ENCODE data around the gene IL17RA.
"Not testable (repeated sequence)": the region's sequence is repeated elsewhere in the genome, so short reads cannot be mapped to it uniquely, and the experiment has no call there.

IL17RA gene, protein sequence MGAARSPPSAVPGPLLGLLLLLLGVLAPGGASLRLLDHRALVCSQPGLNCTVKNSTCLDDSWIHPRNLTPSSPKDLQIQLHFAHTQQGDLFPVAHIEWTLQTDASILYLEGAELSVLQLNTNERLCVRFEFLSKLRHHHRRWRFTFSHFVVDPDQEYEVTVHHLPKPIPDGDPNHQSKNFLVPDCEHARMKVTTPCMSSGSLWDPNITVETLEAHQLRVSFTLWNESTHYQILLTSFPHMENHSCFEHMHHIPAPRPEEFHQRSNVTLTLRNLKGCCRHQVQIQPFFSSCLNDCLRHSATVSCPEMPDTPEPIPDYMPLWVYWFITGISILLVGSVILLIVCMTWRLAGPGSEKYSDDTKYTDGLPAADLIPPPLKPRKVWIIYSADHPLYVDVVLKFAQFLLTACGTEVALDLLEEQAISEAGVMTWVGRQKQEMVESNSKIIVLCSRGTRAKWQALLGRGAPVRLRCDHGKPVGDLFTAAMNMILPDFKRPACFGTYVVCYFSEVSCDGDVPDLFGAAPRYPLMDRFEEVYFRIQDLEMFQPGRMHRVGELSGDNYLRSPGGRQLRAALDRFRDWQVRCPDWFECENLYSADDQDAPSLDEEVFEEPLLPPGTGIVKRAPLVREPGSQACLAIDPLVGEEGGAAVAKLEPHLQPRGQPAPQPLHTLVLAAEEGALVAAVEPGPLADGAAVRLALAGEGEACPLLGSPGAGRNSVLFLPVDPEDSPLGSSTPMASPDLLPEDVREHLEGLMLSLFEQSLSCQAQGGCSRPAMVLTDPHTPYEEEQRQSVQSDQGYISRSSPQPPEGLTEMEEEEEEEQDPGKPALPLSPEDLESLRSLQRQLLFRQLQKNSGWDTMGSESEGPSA

DNA sequence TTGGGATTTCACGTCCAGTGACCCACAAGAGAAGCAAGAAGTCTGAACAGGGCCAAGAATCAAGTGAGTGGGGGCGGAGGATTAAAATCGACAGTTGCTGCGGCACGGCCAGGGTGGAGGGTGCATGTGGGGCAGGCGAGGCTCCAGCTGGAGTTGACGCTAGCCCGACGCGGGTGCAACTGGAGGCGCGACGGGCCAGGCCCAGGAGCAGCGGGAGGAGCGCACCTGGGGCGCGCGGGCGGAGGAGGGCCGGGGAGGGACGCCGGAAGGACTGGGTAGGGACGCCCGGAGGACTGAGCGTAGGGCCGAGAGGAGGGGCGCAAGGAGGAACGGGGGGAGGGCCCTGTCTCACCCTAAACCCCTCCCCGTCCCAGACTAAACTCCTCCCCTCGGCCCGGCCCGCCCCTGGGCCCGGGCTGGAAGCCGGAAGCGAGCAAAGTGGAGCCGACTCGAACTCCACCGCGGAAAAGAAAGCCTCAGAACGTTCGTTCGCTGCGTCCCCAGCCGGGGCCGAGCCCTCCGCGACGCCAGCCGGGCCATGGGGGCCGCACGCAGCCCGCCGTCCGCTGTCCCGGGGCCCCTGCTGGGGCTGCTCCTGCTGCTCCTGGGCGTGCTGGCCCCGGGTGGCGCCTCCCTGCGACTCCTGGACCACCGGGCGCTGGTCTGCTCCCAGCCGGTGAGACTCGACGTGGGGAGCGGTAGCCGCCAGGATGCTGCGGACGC, at the start of gene IL17RA:
Gene IL17RA, plus strand, starts transcription at position 447 of the 723 bp plus-strand sequence. Its CDS starts 92 bp downstream, at position 539.
- Mint-ChIP-seq H3K27ac (peak within 1 kb of the TSS; percentile 82), H3K36me3 (ENCODE audit: low read depth) (peaks cover 8% of the 10 kb centered on the region), H3K4me3 (peak within 1 kb of the TSS; percentile 88), H3K27me3 (no peaks in the 10 kb centered on the region), H3K4me1 (ENCODE audit: low read depth) (peaks cover 51% of the 10 kb centered on the region), H3K9me3 (no peaks in the 10 kb centered on the region)

DNA sequence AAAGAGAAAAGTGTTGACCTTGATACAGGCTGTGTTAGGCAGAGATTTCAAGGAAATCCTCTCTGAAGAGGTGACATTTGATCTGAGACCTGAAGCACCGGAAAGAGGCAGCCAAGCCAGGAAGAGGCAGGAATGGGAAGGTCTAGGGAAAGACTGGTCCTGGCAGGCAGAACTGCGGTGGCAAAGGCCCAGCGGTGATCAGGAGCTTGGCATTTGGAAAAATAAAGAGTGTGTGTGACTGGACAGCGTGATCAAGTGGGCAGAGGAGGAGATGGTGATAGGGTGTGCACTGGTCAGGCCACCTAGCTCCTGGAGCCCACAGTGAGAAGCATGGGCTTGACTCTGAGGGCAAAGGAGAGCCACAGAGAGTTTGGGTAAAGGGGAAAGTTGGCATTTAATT, 49.6 kb upstream of the IL17RA start:
- Mint-ChIP-seq H3K4me1 (ENCODE audit: low read depth) (peaks cover 7% of the 10 kb centered on the region), H3K27me3 (peaks cover 22% of the 10 kb centered on the region), H3K4me3 (peak overlapping the region; percentile 35), H3K36me3 (ENCODE audit: low read depth) (no peaks in the 10 kb centered on the region), H3K27ac (no peak overlapping the region), H3K9me3 (no peaks in the 10 kb centered on the region)

DNA sequence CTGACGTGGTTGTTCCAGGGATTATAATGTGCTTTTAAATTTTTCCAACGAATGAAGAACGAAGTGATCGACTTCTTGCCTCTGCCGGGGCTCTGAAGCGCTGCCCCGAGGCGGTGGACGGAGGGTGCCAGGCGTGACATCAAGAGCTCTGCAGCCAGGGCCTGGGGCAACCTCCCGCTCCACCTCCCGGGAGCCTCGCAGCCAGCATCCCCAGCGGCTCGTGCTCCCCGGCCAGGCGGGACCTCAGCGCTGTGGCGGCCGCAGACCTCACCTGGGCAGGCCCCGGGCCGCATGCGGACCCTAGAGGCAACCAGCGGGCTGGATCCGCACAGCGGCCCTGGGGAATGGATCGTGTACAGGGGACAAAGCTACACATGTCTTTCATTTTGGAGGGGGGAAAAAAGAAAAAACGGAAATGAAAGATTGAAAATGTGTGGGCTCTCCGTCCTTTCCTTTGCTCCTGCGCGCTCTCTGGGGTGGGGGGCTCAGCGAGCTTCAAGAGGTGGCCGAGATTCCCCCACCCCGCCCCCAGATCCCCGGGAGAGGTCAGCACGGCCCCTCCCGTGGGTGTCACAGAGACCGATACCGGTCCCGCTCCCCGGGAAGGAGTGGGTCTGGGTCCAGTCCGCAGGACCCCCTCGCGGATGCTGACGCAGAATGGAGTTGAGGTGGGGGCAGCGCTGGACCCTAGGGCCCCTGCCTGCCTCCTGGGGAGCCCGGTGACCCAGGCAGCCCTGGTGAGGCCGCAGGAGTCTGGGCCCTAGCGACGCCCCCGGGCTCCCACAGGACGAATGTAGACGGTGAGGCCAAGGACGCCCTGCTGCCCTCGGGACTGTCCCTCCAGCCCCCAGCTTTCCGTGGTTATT, 48.6 kb upstream of the IL17RA start:
- H3K27ac Mint-ChIP-seq; H3K4me1 Mint-ChIP-seq (ENCODE audit: low read depth); H3K36me3 Mint-ChIP-seq (ENCODE audit: low read depth); H3K9me3 Mint-ChIP-seq: not testable (repeated sequence)
- H3K27me3 Mint-ChIP-seq: peaks cover 22% of the 10 kb centered on the region
- peak overlapping the region; percentile 69 for H3K4me3 Mint-ChIP-seq

DNA sequence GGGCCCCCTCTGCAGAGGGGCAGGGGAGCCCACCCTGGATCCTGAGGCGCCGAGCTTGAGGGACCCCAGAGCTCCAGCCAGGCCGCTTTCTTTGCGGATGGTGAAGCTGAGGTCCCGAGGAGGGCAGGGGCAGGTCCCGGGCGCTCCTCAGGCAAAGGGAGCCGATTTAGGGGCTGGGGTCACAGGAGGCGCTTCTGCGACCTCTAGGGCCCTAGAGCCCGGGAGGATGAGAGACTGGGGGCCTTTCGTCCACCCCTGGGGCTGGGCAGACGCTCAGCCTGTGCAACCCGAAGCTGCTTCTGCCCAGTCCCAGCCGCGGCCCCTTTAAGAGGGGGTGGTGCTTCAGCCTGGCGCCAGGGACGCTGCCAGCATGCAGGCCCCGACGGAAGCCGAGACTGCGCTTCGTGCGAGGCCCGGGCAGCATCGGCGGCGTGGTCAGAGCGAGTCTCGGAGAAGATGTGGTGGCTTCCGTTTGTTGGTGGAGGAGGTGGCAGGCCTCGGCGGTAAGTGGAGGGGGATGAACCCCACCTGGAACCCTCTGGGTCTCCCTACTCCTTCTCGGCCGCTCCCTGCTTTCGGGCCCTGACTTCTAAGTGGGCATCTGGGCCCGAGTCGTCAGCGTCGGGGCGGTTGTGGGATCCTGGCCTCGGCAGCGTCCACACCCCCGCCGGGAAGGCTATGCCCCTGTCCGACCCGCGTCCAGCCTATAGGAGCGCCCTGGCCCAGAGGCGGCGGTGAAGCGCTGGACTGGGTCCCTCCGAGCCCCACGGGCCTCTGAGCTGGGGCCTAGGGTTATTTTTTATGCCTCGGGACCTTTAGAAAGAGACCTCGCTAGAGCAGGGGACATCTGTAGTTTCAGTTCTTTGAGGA, 47.7 kb upstream of the IL17RA start:
- Mint-ChIP-seq H3K4me3 (peak overlapping the region; percentile 60), H3K27me3 (peaks cover 22% of the 10 kb centered on the region), H3K27ac (peak overlapping the region; percentile 72)
- H3K9me3 Mint-ChIP-seq; H3K4me1 Mint-ChIP-seq (ENCODE audit: low read depth); H3K36me3 Mint-ChIP-seq (ENCODE audit: low read depth): not testable (repeated sequence)

DNA sequence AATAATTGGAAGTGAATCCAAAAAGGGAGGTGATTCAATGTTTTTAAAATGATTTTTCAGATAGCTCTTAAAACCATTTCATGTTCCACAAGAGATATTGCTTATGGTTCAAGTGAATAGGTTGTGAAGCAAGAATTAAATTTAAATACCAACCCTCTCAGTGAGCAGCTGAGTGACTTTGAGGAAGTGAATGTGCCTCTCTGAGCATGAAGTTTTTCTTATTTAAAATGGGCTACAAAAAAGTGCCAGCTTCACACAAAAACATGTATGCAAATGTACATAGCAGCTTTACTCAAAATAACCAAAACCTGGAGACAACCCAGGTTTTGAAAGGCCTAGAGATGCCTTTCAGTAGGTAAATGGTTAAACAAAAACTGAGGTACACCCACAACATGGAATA, 41.3 kb upstream of the IL17RA start:
- H3K9me3 Mint-ChIP-seq: no peaks in the 10 kb centered on the region
- H3K27me3 Mint-ChIP-seq: no peaks in the 10 kb centered on the region
- peaks cover 4% of the 10 kb centered on the region for H3K4me1 Mint-ChIP-seq (ENCODE audit: low read depth)
- no peak overlapping the region for H3K4me3 Mint-ChIP-seq
- H3K36me3 Mint-ChIP-seq (ENCODE audit: low read depth): no peaks in the 10 kb centered on the region
- no peak overlapping the region for H3K27ac Mint-ChIP-seq

DNA sequence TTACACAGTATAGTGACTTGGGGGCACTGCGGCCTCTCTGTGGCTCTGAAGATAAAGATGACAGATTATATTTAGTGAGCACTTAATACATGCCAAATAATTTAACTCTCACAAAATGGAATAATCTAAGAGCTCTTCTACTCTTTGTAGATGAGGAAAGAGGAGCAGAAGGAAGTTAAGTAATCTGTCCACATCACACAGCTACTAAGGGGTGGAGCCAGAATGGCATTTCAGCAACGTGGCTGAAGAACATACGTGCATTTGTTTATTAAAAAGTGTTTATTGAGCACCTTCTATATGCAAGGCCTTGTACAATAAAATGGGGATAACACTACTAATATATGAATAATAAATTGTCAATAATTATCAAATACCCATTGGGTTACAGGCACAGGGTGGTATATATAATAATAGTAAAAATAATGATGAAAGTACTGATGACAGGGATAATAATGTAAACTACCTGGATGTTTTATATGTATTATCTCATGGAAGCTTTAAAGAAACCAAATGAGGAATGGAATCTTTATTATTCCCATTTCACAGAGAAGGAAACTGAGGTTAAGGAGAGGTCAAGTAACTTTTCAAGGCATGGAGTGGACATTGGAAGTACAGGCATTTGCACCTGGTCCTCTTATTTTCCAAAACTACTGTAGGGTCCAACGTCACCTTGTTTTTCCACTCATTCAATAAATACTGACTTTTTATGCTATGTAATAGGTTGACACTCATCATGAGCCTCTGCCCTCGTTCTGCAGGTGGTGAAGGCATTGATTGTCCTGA, 38.0 kb upstream of the IL17RA start:
- Mint-ChIP-seq H3K27ac (no peak overlapping the region), H3K4me3 (no peak overlapping the region), H3K9me3 (no peaks in the 10 kb centered on the region), H3K36me3 (ENCODE audit: low read depth) (no peaks in the 10 kb centered on the region), H3K27me3 (no peaks in the 10 kb centered on the region), H3K4me1 (ENCODE audit: low read depth) (peaks cover 10% of the 10 kb centered on the region)

DNA sequence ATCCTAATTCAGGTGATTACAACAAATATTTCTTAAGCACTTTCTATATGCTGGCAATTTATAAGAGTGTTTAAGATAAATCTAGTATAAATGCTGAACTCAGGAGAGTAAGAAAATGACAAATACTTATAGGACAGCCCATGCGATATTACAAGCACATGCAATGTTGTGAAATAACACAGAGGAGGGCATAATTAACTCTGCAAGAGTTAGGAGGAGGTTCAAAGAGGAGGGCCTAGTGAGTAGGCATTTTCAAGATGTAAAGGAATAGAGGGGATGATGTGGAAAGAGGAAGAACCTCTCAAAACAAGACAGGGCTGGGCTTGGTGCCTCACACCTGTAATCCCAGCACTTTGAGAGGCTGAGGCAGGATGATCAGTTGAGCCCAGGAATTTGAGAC, 37.1 kb upstream of the IL17RA start:
- H3K9me3 Mint-ChIP-seq: no peaks in the 10 kb centered on the region
- peaks cover 10% of the 10 kb centered on the region for H3K4me1 Mint-ChIP-seq (ENCODE audit: low read depth)
- H3K27ac Mint-ChIP-seq: no peak overlapping the region
- H3K36me3 Mint-ChIP-seq (ENCODE audit: low read depth): no peaks in the 10 kb centered on the region
- no peak overlapping the region for H3K4me3 Mint-ChIP-seq
- no peaks in the 10 kb centered on the region for H3K27me3 Mint-ChIP-seq

DNA sequence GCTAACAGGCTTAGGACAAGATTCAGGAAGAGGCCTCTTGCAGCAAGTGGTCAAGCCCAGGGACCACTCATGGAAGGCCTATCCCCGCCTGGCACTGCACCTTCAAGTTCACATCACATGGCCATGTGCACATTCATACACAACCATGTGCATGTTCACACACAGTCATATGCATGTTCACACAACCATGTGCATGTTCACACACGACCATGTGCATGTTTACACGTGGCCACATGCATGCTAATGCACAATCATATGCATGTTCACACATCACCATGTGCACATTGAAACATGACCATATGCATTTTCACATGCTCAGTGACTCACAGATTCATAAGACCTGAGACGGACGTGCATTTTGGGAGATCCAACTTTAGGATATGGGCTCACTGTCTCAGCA, 28.7 kb upstream of the IL17RA start:
- H3K36me3 Mint-ChIP-seq (ENCODE audit: low read depth): no peaks in the 10 kb centered on the region
- no peaks in the 10 kb centered on the region for H3K4me1 Mint-ChIP-seq (ENCODE audit: low read depth)
- H3K9me3 Mint-ChIP-seq: no peaks in the 10 kb centered on the region
- H3K27me3 Mint-ChIP-seq: peaks cover 4% of the 10 kb centered on the region
- H3K4me3 Mint-ChIP-seq: no peak overlapping the region
- no peak overlapping the region for H3K27ac Mint-ChIP-seq

DNA sequence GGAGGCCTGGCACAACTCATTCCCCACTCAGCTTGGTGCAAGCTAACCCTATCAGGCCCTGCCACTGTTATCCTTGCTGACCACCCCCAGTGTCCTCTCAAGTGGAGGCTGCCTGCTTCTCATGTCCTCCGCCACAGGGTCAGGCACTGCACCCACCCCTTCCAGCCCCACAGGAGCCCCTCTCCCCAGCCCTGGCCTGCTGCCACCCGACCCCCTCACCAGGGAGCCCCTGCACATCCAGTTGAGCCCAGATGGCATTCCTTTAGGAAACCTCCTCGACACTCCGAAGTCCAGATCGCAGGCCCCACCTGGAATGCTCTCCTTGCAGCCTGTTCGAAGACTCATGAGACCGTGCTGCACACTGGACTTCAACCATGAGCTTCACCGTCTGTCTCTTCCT, 28.0 kb upstream of the IL17RA start:
- H3K9me3 Mint-ChIP-seq: no peaks in the 10 kb centered on the region
- no peak overlapping the region for H3K4me3 Mint-ChIP-seq
- H3K36me3 Mint-ChIP-seq (ENCODE audit: low read depth): no peaks in the 10 kb centered on the region
- H3K27ac Mint-ChIP-seq: no peak overlapping the region
- no peaks in the 10 kb centered on the region for H3K4me1 Mint-ChIP-seq (ENCODE audit: low read depth)
- H3K27me3 Mint-ChIP-seq: peaks cover 4% of the 10 kb centered on the region

DNA sequence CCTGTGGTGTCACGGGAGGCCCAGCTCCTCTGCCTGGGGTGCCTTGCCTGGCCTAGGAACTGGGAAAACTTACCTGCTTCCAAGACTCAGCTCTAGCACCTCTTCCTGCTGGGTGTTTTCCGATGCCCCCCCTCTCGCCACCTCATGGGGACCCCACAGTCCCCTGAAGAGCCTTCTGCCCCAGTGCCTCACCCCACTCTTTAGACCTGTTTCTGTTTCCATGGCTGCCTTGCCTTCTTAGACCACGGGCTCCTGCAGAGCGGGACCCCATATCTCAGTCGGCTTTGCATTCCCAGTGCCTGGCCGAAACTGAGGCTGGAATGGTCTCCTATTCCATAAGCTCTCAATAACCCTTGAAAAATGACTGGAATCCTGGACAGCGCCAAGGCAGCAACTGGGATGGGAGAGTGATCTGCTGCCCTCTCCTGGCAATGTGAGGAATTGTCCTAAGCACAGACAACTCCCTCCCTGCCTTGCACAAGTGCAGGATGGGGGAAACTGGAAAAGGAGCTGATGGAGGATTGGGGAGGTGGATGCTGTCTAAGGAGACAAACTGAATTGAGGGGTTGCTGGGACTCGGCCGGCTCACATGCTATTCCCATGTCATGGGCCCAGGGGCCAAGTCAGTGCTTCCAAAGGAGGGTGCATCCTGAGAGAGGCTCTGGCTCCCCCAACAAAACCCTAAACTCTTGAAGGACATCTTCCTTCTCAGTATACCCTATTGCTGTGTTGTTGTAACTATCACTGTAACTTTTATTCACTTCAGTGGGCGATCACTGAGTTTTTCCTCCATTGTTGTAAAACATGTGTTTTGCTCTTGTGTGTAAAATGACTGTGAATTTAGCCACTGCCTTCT, 26.6 kb upstream of the IL17RA start:
- Mint-ChIP-seq H3K4me1 (ENCODE audit: low read depth) (peaks cover 2% of the 10 kb centered on the region), H3K4me3 (no peak overlapping the region), H3K27ac (no peak overlapping the region), H3K27me3 (peaks cover 4% of the 10 kb centered on the region), H3K36me3 (ENCODE audit: low read depth) (no peaks in the 10 kb centered on the region), H3K9me3 (no peaks in the 10 kb centered on the region)

DNA sequence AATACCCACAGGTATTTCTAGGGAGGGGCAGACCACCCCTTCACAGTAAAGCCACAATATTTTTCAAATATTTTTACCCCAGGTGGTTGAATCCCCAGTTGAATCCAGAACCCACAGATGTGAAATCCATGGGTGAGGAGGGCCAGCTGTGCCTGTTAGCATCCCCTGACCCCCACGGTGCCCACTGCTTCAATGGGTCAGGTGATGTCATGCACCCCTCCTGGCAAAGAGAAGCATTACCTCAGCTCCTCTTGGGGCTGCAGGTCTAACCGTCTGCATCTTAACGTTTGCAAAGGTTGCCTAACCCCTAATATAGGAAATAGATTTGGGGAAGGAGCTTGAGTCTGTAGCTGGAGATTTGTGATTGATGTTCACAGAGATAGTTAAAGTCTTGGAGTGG, 24.7 kb upstream of the IL17RA start:
- peaks cover 4% of the 10 kb centered on the region for H3K27me3 Mint-ChIP-seq
- H3K9me3 Mint-ChIP-seq: no peaks in the 10 kb centered on the region
- H3K27ac Mint-ChIP-seq: no peak overlapping the region
- H3K36me3 Mint-ChIP-seq (ENCODE audit: low read depth): no peaks in the 10 kb centered on the region
- peaks cover 6% of the 10 kb centered on the region for H3K4me1 Mint-ChIP-seq (ENCODE audit: low read depth)
- H3K4me3 Mint-ChIP-seq: no peak overlapping the region

DNA sequence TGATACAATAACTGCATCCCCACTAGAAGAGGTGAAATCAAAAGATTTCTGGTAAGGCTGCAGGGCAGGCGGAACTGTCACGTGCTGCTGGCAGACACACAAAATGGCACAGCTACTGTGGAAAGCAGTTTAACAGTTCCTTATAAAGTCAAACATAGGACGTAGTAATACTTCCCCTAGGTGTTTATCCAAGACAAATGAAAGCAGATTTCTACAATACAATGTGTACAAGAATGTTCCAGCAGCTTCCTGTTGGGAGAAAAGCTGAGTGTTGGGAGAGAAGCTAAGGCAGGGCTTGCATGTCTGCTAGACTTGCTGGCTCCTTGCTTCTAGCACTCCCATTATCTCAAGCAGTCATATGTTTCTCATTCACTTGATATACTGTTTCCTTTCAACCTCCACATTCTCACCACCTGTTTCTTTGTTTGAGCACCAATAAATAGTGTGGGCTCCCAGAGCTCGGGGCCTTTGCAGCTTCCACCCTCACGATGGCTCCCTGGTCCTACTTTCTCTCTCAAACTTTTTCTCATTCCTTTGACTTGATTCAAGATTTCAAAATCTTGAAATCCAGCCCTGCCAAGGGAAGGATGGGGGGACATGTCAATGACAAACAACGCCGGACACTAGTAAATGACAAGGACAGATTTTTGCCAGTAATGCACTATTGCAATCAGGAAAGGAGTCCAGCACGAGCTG, 21.2 kb upstream of the IL17RA start:
- Mint-ChIP-seq H3K9me3 (no peaks in the 10 kb centered on the region), H3K4me3 (no peak overlapping the region), H3K27me3 (no peaks in the 10 kb centered on the region), H3K27ac (no peak overlapping the region), H3K4me1 (ENCODE audit: low read depth) (peaks cover 6% of the 10 kb centered on the region), H3K36me3 (ENCODE audit: low read depth) (no peaks in the 10 kb centered on the region)

Data from stimulated activated naive CD8-positive, alpha-beta T cell treated with anti-CD3 and anti-CD28 coated beads, Interleukin-15, Interleukin-2, amounts not matched to agents 100 ng/mL and 50 ng/mL, for 24 hours (primary cell).